ENCODE data around the gene SPPL3.

SPPL3 gene

DNA sequence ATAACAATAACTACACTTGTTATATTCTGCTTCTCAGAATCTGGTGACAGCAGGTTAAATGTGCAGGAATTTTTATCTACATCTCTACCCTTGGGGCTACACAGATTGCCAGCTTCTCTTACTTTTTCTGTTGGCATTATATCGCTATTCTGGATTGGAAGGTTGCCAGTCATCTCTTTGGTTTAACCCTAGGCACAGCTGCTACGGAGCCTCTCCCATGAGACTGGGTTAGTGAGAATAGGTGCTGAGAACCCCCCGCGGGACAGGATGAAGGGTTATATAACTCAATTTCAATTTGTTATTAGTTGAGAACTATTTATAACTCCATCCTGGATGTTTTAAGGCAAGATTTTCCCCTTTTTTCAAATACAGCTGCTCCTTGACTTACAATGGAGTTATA lies 105.5 kb downstream of the SPPL3 start (continued):
- TF ChIP-seq, protein P1, sequence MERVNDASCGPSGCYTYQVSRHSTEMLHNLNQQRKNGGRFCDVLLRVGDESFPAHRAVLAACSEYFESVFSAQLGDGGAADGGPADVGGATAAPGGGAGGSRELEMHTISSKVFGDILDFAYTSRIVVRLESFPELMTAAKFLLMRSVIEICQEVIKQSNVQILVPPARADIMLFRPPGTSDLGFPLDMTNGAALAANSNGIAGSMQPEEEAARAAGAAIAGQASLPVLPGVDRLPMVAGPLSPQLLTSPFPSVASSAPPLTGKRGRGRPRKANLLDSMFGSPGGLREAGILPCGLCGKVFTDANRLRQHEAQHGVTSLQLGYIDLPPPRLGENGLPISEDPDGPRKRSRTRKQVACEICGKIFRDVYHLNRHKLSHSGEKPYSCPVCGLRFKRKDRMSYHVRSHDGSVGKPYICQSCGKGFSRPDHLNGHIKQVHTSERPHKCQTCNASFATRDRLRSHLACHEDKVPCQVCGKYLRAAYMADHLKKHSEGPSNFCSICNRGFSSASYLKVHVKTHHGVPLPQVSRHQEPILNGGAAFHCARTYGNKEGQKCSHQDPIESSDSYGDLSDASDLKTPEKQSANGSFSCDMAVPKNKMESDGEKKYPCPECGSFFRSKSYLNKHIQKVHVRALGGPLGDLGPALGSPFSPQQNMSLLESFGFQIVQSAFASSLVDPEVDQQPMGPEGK (CRISPR knock-in tag; IDR thresholded peaks at IDR 0.05; ENCODE audit: borderline replicate concordance): no peak
- TF ChIP-seq ARNTL (CRISPR knock-in tag; IDR thresholded peaks at IDR 0.05; ENCODE audit: borderline replicate concordance, low read depth) (no peak), ESRRG (CRISPR knock-in tag; IDR thresholded peaks at IDR 0.05) (no peak), ZC3H10 (CRISPR knock-in tag; IDR thresholded peaks at IDR 0.05) (no peak)

DNA sequence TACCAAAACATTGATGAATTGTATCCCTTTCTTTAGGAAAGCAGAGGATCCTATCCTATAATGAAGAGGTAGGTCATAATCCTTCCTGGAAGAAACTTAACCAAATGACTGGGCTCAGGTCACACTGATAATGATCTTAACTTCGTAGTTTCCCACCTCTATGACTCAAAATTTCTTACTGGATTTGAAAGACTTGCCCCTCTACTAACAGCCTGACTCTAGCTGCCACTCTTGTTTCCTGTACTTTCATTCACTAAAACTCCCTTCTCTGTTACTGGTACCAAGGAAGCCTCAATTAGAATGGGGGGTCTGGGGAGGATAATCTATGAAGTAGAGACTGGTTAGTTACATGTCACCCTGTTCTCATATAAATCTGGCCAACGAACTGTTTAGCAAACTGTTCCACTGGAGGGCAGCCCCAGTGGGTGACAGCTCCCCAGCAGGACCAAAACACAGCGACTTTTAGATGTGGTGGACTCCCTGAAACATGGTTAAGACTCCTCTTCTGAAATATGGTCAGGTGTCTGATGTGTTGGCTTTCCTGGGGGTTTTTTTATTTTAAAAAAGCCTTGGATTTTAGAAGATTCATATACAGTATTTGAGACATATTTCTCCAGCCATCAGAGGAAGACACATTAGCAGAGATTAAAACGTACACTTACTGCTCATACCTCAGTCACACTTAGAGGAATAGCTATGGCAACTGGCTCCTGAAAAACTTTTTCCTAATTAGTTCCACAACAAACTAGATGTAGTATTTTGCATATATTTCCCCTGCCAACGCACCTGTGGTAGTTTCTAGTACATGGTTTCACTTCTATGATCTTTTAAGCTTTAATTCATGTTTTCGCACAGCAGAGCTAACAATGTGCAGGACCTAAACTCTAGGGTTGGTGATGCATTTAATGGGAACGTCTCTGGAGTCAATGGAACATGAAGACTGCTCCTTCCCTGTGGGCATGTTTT lies 106.2 kb downstream of the SPPL3 start:
- no peak for ATAC-seq
- TF ChIP-seq, protein P1 (CRISPR knock-in tag; IDR thresholded peaks at IDR 0.05; ENCODE audit: borderline replicate concordance): no peak
- TF ChIP-seq ZNF70 (CRISPR knock-in tag; IDR thresholded peaks at IDR 0.05): no peak
- TF ChIP-seq, protein P2, sequence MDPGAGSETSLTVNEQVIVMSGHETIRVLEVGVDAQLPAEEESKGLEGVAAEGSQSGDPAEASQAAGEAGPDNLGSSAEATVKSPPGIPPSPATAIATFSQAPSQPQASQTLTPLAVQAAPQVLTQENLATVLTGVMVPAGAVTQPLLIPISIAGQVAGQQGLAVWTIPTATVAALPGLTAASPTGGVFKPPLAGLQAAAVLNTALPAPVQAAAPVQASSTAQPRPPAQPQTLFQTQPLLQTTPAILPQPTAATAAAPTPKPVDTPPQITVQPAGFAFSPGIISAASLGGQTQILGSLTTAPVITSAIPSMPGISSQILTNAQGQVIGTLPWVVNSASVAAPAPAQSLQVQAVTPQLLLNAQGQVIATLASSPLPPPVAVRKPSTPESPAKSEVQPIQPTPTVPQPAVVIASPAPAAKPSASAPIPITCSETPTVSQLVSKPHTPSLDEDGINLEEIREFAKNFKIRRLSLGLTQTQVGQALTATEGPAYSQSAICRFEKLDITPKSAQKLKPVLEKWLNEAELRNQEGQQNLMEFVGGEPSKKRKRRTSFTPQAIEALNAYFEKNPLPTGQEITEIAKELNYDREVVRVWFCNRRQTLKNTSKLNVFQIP (CRISPR knock-in tag; IDR thresholded peaks at IDR 0.05; ENCODE audit: borderline replicate concordance, low read depth): no peak
- TF ChIP-seq ZFP30 (CRISPR knock-in tag; IDR thresholded peaks at IDR 0.05): no peak
- no peak for TF ChIP-seq ISL1 (CRISPR knock-in tag; IDR thresholded peaks at IDR 0.05)
- no peak for TF ChIP-seq ZNF565 (CRISPR knock-in tag; conservative IDR thresholded peaks at IDR 0.05; ENCODE audit: low read depth)
- no peak for TF ChIP-seq ZNF8 (CRISPR knock-in tag; IDR thresholded peaks at IDR 0.05)
- no peak for TF ChIP-seq ZC3H10 (CRISPR knock-in tag; IDR thresholded peaks at IDR 0.05)
- TF ChIP-seq RARB (CRISPR knock-in tag; IDR thresholded peaks at IDR 0.05): no peak
- no peak for TF ChIP-seq TOX (CRISPR knock-in tag; IDR thresholded peaks at IDR 0.05; ENCODE audit: borderline replicate concordance)
- TF ChIP-seq, protein P3, sequence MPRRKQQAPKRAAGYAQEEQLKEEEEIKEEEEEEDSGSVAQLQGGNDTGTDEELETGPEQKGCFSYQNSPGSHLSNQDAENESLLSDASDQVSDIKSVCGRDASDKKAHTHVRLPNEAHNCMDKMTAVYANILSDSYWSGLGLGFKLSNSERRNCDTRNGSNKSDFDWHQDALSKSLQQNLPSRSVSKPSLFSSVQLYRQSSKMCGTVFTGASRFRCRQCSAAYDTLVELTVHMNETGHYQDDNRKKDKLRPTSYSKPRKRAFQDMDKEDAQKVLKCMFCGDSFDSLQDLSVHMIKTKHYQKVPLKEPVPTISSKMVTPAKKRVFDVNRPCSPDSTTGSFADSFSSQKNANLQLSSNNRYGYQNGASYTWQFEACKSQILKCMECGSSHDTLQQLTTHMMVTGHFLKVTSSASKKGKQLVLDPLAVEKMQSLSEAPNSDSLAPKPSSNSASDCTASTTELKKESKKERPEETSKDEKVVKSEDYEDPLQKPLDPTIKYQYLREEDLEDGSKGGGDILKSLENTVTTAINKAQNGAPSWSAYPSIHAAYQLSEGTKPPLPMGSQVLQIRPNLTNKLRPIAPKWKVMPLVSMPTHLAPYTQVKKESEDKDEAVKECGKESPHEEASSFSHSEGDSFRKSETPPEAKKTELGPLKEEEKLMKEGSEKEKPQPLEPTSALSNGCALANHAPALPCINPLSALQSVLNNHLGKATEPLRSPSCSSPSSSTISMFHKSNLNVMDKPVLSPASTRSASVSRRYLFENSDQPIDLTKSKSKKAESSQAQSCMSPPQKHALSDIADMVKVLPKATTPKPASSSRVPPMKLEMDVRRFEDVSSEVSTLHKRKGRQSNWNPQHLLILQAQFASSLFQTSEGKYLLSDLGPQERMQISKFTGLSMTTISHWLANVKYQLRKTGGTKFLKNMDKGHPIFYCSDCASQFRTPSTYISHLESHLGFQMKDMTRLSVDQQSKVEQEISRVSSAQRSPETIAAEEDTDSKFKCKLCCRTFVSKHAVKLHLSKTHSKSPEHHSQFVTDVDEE (CRISPR knock-in tag; IDR thresholded peaks at IDR 0.05): no peak
- no peak for TF ChIP-seq PPARA (CRISPR knock-in tag; IDR thresholded peaks at IDR 0.05; ENCODE audit: borderline replicate concordance)
- TF ChIP-seq SNAI2 (CRISPR knock-in tag; IDR thresholded peaks at IDR 0.05): no peak
- no peak for TF ChIP-seq ZFP3 (CRISPR knock-in tag; IDR thresholded peaks at IDR 0.05)
- TF ChIP-seq BACH2 (CRISPR knock-in tag; IDR thresholded peaks at IDR 0.05; ENCODE audit: borderline replicate concordance): no peak
- TF ChIP-seq, protein P4, sequence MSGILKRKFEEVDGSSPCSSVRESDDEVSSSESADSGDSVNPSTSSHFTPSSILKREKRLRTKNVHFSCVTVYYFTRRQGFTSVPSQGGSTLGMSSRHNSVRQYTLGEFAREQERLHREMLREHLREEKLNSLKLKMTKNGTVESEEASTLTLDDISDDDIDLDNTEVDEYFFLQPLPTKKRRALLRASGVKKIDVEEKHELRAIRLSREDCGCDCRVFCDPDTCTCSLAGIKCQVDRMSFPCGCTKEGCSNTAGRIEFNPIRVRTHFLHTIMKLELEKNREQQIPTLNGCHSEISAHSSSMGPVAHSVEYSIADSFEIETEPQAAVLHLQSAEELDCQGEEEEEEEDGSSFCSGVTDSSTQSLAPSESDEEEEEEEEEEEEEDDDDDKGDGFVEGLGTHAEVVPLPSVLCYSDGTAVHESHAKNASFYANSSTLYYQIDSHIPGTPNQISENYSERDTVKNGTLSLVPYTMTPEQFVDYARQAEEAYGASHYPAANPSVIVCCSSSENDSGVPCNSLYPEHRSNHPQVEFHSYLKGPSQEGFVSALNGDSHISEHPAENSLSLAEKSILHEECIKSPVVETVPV (CRISPR knock-in tag; IDR thresholded peaks at IDR 0.05): no peak
- no peak for TF ChIP-seq ESRRG (CRISPR knock-in tag; IDR thresholded peaks at IDR 0.05)
- no peak for TF ChIP-seq OSR1 (CRISPR knock-in tag; IDR thresholded peaks at IDR 0.05)
- no peak for TF ChIP-seq GLIS3 (CRISPR knock-in tag; IDR thresholded peaks at IDR 0.05)

All from SK-N-SH treated with all-trans-retinoic acid at 6 μM for 48 hours (cell line).